D721Med (cell line): ENCODE measurements around the gene ACOT11.

Experiments
- DNase-seq: peaks from one replicate; pipeline ENCODE4 v3.0.0; 2011; ENCODE audit warnings: low spot score; ENCODE audit not compliant: insufficient read length
- FAIRE-seq: peaks from 2 replicates; lab custom pipeline; 2011; peaks lifted over from hg19 to GRCh38; lab: Jason Lieb, UNC
- CTCF ChIP-seq: IDR thresholded peaks from 2 replicates; pipeline ENCODE4 v1.5.1; 2012; ENCODE audit warnings: mild to moderate bottlenecking, control low read depth; ENCODE audit not compliant: insufficient read depth; ENCODE audit errors: missing control alignments

Gene ACOT11

GRCh38 chr1:54599211-54599823 lies 51.3 kb downstream of the ACOT11 start:
- FAIRE-seq = no peak
- DNase-seq = no peak
- no peak for TF ChIP-seq CTCF

- FAIRE-seq (no peak), DNase-seq (no peak)
- TF ChIP-seq CTCF = no peak
Measured at GRCh38 chr1:54600947-54601721, 53.1 kb downstream of the ACOT11 start.

DNA sequence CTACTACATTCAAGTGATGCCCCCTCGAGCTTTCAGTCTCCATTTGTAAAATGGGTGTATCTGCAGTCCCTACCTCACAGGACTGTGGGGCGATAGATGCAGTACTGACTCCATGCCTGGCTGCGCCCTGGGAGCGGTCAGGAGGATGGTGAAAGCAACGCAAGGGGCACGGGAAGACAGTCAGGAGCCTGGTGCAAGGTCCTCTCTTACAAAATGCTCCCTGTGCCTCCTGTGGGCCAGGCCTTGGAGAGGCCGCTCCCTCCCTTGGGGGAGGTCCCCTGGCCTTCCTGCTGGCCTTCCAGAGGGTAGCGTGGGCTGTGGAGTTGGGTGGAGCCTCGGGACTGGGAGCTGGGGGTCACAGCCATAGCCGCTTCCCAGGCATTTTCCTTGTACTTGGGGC lies 53.7 kb downstream of the ACOT11 start:
- TF ChIP-seq CTCF = no peak
- FAIRE-seq = no peak
- no peak for DNase-seq

DNA sequence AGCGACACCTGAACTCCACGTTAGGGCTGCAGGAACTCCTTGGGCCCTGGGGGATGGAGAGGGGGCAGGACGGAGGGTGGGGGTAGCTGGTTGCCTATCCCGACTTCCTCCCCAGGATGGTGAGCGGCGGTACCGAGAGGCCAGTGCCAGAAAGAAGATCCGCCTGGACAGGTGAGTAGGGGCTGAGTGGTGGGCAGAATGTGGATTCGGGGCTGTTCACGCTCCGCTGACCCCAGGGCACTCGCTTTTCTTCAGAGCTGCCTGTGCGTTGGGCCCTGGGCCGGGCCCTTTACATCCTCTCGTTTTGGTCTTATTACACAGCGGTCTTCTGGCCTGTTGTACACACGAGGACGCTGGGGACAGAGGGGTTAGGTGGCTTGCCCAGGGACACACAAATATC lies 54.5 kb downstream of the ACOT11 start:
- no peak for TF ChIP-seq CTCF
- FAIRE-seq = no peak

GRCh38 chr1:54603241-54603640 lies 55.2 kb downstream of the ACOT11 start:
- DNase-seq (no peak), FAIRE-seq (no peak)
- TF ChIP-seq CTCF = no peak

More for the DNA sequence above, 54.5 kb downstream of the ACOT11 start:
- no peak for DNase-seq

- TF ChIP-seq CTCF = no peak
- no peak for FAIRE-seq
Measured at GRCh38 chr1:54604051-54604450, 56.0 kb downstream of the ACOT11 start.

More at GRCh38 chr1:54604051-54604450, 56.0 kb downstream of the ACOT11 start:
- DNase-seq = no peak
